ENCODE results near the gene DUOX1. TPM values are rescaled to one million over a fixed set of nuclear protein-coding genes. Genes with fewer than 3 reads are reported as not detected.

The DUOX1 gene
- total and polyA plus RNA-seq, 2 donors (not counting 3 experiments of a cell fraction or from before 2014, with no cell fraction given) = not detected

DNA sequence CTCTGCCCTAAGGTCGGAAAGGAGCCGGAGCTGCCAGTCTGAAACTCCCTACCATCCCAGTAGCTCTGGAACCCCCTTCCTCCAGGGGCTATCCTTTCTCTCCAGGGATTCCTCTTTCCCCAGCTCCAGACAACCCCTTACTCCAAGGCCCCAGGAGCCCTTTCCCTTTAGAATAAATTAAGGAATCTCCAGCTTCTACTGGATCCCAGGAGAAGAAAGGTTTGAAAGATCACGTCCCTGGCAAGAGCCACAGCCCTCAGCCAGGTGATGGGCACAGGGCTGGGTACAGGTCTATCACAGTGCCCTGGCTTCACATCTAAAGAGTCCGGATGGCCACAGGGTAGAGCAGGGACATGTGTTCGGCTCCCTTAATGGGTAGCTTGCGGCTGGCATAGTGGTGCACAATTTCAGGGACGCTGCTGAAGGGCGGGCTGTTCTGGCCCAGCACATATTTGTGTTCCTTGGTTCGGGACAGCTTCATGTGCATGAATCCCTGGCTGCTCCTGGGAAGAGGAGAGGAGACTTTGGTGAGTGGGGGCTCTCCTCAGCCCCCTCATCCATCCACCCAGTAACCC is 37.9 kb downstream of the DUOX1 start:
- DNase-seq (ENCODE audit: low read depth, low spot score) = no peak
- Histone ChIP-seq H3K4me2 (ENCODE audit: insufficient read depth, low read length) (no peak overlapping the region), H3K4me1 (ENCODE audit: control insufficient read depth, extremely low read depth, insufficient read depth, low read length) (peaks cover 3% of the 10 kb centered on the region), H3K4me3 (replicated peaks in 1 of 3; ENCODE audit: insufficient read depth in 1 of 3, low read depth in 1 of 3, low read length in 3 of 3) (no peak overlapping the region), H3K9ac (replicated peaks; ENCODE audit: extremely low read depth, insufficient read depth, low read length) (no peak overlapping the region), H3K79me2 (ENCODE audit: control insufficient read depth, insufficient read depth, low read length) (no peaks in the 10 kb centered on the region), H2AFZ (ENCODE audit: low read depth, low read length) (peak overlapping the region; percentile 5), H3K9me1 (replicated peaks; ENCODE audit: control insufficient read depth, extremely low read depth, insufficient read depth, low read length) (no peaks in the 10 kb centered on the region), H4K20me1 (replicated peaks; ENCODE audit: control insufficient read depth, extremely low read depth, insufficient read depth, low read length) (no peaks in the 10 kb centered on the region), H3K27ac (ENCODE audit: insufficient read depth, low read depth, low read length) (no peak overlapping the region), H3K9me3 (replicated peaks; ENCODE audit: control insufficient read depth, insufficient read depth, low read length) (no peaks in the 10 kb centered on the region), H3K36me3 (ENCODE audit: control insufficient read depth in 2 of 2, extremely low read depth in 1 of 2, insufficient read depth in 2 of 2, low read length in 2 of 2) (no peaks in the 10 kb centered on the region), H3K27me3 (ENCODE audit: control insufficient read depth in 2 of 2, insufficient read depth in 2 of 2, low read length in 2 of 2) (no peaks in the 10 kb centered on the region)
- ChIA-PET POLR2A (interaction anchor here (0.8 kb wide), 1 partner anchor 14 kb away, joined by 3 read pairs; no protein-coding TSS in a partner anchor), CTCF (interaction anchor here (0.9 to 2.2 kb wide), 9 partner anchors 9 to 290 kb away, joined by 3 to 8 read pairs (median 4); no protein-coding TSS in a partner anchor)
- intact Hi-C loops (cut with micrococcal nuclease) = loop anchor here (1.0 kb wide), 2 partner anchors 31 to 109 kb away; no protein-coding TSS in a partner anchor
- no peak for TF ChIP-seq MYC (IDR thresholded peaks at IDR 0.05; ENCODE audit: low read depth, low read length)
- no peak for TF ChIP-seq EZH2 (IDR thresholded peaks at IDR 0.05; ENCODE audit: borderline replicate concordance, low read depth, low read length, severe bottlenecking)
- FAIRE-seq = no peak
- dilution Hi-C loops (cut with MboI; ENCODE audit: extremely low pct_ligation_motif_present, low sequenced_read_pairs) = no loop called here
- no TSS peak for BruUV-seq (replicated peaks)

DNA sequence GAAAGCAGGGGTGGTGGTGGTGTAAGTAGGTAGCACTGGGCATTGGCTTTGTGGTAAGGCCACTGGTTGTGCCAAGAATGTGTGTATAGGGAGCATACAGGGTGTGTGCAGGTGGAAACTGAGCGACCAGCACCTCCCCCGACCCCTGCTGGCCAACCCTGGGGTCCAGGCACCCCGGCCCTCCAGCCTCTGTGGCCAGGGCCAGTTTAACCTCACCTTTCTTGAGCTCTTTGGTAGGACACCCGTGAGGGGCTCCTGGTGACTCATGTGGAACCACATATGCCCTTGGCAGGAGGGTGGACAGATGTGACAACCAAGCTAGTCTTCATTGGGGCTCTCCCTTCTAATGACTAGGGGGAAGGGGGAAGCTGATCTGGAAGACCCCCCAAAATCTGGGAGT is 38.5 kb downstream of the DUOX1 start:
- no TSS peak for BruUV-seq (replicated peaks)

More for the DNA sequence above, 38.5 kb downstream of the DUOX1 start:
- no peaks in the 10 kb centered on the region for H3K36me3 ChIP-seq (ENCODE audit: control insufficient read depth in 2 of 2, extremely low read depth in 1 of 2, insufficient read depth in 2 of 2, low read length in 2 of 2)
- H3K9me1 ChIP-seq (replicated peaks; ENCODE audit: control insufficient read depth, extremely low read depth, insufficient read depth, low read length) = no peaks in the 10 kb centered on the region
- no peak for TF ChIP-seq MYC (IDR thresholded peaks at IDR 0.05; ENCODE audit: low read depth, low read length)
- TF ChIP-seq POLR2A (IDR thresholded peaks at IDR 0.05; ENCODE audit: low read depth, low read length) = no peak
- no peak for TF ChIP-seq FOS (IDR thresholded peaks at IDR 0.05; ENCODE audit: borderline replicate concordance, insufficient read depth, low read length)
- TF ChIP-seq EZH2 (IDR thresholded peaks at IDR 0.05; ENCODE audit: borderline replicate concordance, low read depth, low read length, severe bottlenecking) = no peak
- TF ChIP-seq POLR2AphosphoS5 (IDR thresholded peaks at IDR 0.05; ENCODE audit: insufficient read depth, low read depth, low read length) = no peak
- intact Hi-C loops (cut with micrococcal nuclease) = no loop called here
- H4K20me1 ChIP-seq (replicated peaks; ENCODE audit: control insufficient read depth, extremely low read depth, insufficient read depth, low read length) = no peaks in the 10 kb centered on the region
- no peak overlapping the region for H2AFZ ChIP-seq (ENCODE audit: low read depth, low read length)
- no peaks in the 10 kb centered on the region for H3K79me2 ChIP-seq (ENCODE audit: control insufficient read depth, insufficient read depth, low read length)
- ChIA-PET POLR2A (no interaction called here), CTCF (interaction anchor here (0.9 to 2.2 kb wide), 8 partner anchors 8 to 289 kb away, joined by 3 to 8 read pairs (median 4); no protein-coding TSS in a partner anchor)
- H3K9me3 ChIP-seq (replicated peaks; ENCODE audit: control insufficient read depth, insufficient read depth, low read length) = no peaks in the 10 kb centered on the region
- H3K27ac ChIP-seq (ENCODE audit: insufficient read depth, low read depth, low read length) = no peak overlapping the region
- H3K4me1 ChIP-seq (ENCODE audit: control insufficient read depth, extremely low read depth, insufficient read depth, low read length) = peaks cover 3% of the 10 kb centered on the region
- H3K4me2 ChIP-seq (ENCODE audit: insufficient read depth, low read length) = no peak overlapping the region
- no peak for DNase-seq (ENCODE audit: low read depth, low spot score)
- no peaks in the 10 kb centered on the region for H3K27me3 ChIP-seq (ENCODE audit: control insufficient read depth in 2 of 2, insufficient read depth in 2 of 2, low read length in 2 of 2)
- dilution Hi-C loops (cut with MboI; ENCODE audit: extremely low pct_ligation_motif_present, low sequenced_read_pairs) = no loop called here
- no peak overlapping the region for H3K9ac ChIP-seq (replicated peaks; ENCODE audit: extremely low read depth, insufficient read depth, low read length)
- H3K4me3 ChIP-seq (replicated peaks in 1 of 3; ENCODE audit: insufficient read depth in 1 of 3, low read depth in 1 of 3, low read length in 3 of 3) = no peak overlapping the region
- FAIRE-seq = no peak
